SK-N-SH (cell line): ENCODE data around the gene PRDM10. TPM values are rescaled to one million over a fixed set of nuclear protein-coding genes. Genes with fewer than 3 reads are reported as not detected.

Experiments used
- CTCF ChIA-PET: fragments of 300-600, 350-600 bp; formaldehyde crosslinking; extraction: SDS; loops from one replicate; lab custom pipeline; 2021; lab: Yijun Ruan, JAX
- POLR2A ChIA-PET: fragments of 350-600 bp; sonication (Branson Sonifier 250); formaldehyde crosslinking; extraction: SDS; loops from one replicate; lab custom pipeline; 2020; ENCODE audit warnings: antibody characterized with exemption, inconsistent platforms; lab: Yijun Ruan, JAX
- DNase-seq: peaks from one replicate; pipeline ENCODE4 v3.0.0; 2012
- H2AFZ ChIP-seq: fragments of 200-600 bp; sonication (generic); 2 replicates; pipeline ENCODE4 v1.8.1; 2016; ENCODE audit warnings: antibody characterized with exemption, mild to moderate bottlenecking, low read depth
- H3F3A ChIP-seq: fragments of 200-600 bp; sonication (generic); replicated peaks from 2 replicates; pipeline ENCODE3; 2016; ENCODE audit warnings: antibody characterized with exemption, mild to moderate bottlenecking; ENCODE audit not compliant: insufficient read depth
- H3K27ac ChIP-seq, 2 experiments: fragments of 200-500 bp in 1 of 2; fragments of 200-600 bp in 1 of 2; sonication (Bioruptor generic) in 1 of 2; sonication (generic), shearing (Covaris generic) in 1 of 2; 2 replicates each; pipeline versions ENCODE4 v1.5.1 to v1.6.1; 2014 to 2016; ENCODE audit warnings: low read depth in 2 of 2, inconsistent platforms in 1 of 2, low read length in 1 of 2, mild to moderate bottlenecking in 1 of 2, mixed read lengths in 1 of 2
- H3K27me3 ChIP-seq: fragments of 200-600 bp; sonication (generic), shearing (Covaris generic); 2 replicates; pipeline ENCODE4 v1.6.1; 2016; ENCODE audit warnings: mixed run types; ENCODE audit not compliant: insufficient read depth
- H3K36me3 ChIP-seq, 2 experiments: fragments of 200-500 bp in 1 of 2; fragments of 200-600 bp in 1 of 2; sonication (Bioruptor generic) in 1 of 2; sonication (generic) in 1 of 2; replicated peaks in 1 of 2; 2 replicates each; pipeline versions ENCODE3 to v1.5.1; 2014 to 2016; ENCODE audit warnings: low read length in 1 of 2, mild to moderate bottlenecking in 1 of 2; ENCODE audit not compliant: insufficient read depth in 2 of 2, control insufficient read depth in 1 of 2
- H3K4me1 ChIP-seq, 2 experiments: fragments of 200-500 bp in 1 of 2; fragments of 200-600 bp in 1 of 2; sonication (Bioruptor generic) in 1 of 2; sonication (generic), shearing (Covaris generic) in 1 of 2; 2 replicates each; pipeline versions ENCODE4 v1.5.1 to v1.6.1; 2014 to 2016; ENCODE audit warnings: low read depth in 1 of 2, low read length in 1 of 2, mixed run types in 1 of 2; ENCODE audit not compliant: insufficient read depth in 2 of 2, control insufficient read depth in 1 of 2
- H3K4me2 ChIP-seq: fragments of 200-600 bp; sonication (generic), shearing (Covaris generic); 2 replicates; pipeline ENCODE4 v1.6.1; 2017; ENCODE audit warnings: mixed run types
- H3K4me3 ChIP-seq, 2 experiments: fragments of 200-500 bp in 1 of 2; fragments of 200-600 bp in 1 of 2; sonication (Bioruptor generic) in 1 of 2; sonication (generic), shearing (Covaris generic) in 1 of 2; 2 replicates each; pipeline versions ENCODE4 v1.5.1 to v1.8.1; 2014 to 2016; ENCODE audit warnings: low read depth in 2 of 2, inconsistent platforms in 1 of 2, low read length in 1 of 2, mild to moderate bottlenecking in 1 of 2, mixed read lengths in 1 of 2, moderate library complexity in 1 of 2
- H3K79me2 ChIP-seq: fragments of 200-600 bp; sonication (generic); 2 replicates; pipeline ENCODE4 v1.8.1; 2017; ENCODE audit warnings: mild to moderate bottlenecking; ENCODE audit not compliant: insufficient read depth
- H3K9ac ChIP-seq: fragments of 200-600 bp; sonication (generic); 2 replicates; pipeline ENCODE4 v1.6.1; 2017; ENCODE audit warnings: mixed run types
- H3K9me2 ChIP-seq: fragments of 200-600 bp; sonication (generic); 2 replicates; pipeline ENCODE4 v1.6.1; 2017; ENCODE audit warnings: mixed run types
- H3K9me3 ChIP-seq: fragments of 200-600 bp; sonication (generic); 2 replicates; pipeline ENCODE4 v1.6.1; 2017; ENCODE audit warnings: mixed run types, mild to moderate bottlenecking, moderate library complexity
- H4K20me1 ChIP-seq: fragments of 200-600 bp; sonication (generic); 2 replicates; pipeline ENCODE4 v1.6.1; 2017; ENCODE audit warnings: mild to moderate bottlenecking, mixed run types; ENCODE audit not compliant: insufficient read depth
- CTCF ChIP-seq: fragments of 200-600 bp; sonication (generic); IDR thresholded peaks from 2 replicates; pipeline ENCODE4 v1.6.1; 2017; ENCODE audit warnings: antibody characterized with exemption, mild to moderate bottlenecking, moderate library complexity
- GABPA ChIP-seq: IDR thresholded peaks from 2 replicates; pipeline ENCODE4 v1.4.0; 2012; ENCODE audit warnings: low read depth, mild to moderate bottlenecking
- REST ChIP-seq: IDR thresholded peaks from 2 replicates; pipeline ENCODE4 v1.6.1; 2012; ENCODE audit warnings: mild to moderate bottlenecking, low read depth, low read length, moderate library complexity
- WGBS: methylation state at CpG from one replicate; pipeline ENCODE4 v1.1.6; 2017; ENCODE audit warnings: low lambda C conversion rate; 5-methylcytosine and 5-hydroxymethylcytosine counted together
- polyA plus RNA-seq, 3 experiments: library from polyadenylated mRNA; depleted of rRNA; stranded (reverse); fragments of >200 nt; gene quantifications; 2 replicates each; pipeline ENCODE4 v1.2.3, GENCODE V29; 2012
- TF ChIP-seq, protein P1 (sequence below): IDR thresholded peaks from 2 replicates; pipeline ENCODE4 v1.4.0; 2012; ENCODE audit warnings: low read depth, borderline replicate concordance

Gene PRDM10
- polyA plus RNA-seq, 1 of the 3 experiments (the other 2 are of a cell fraction) = 1.9 TPM

- no peak overlapping the region for H2AFZ ChIP-seq
- peaks cover 0 to 2% of the 10 kb centered on the region in 2 experiments; a peak in 2 of 4 replicates for H3K4me1 ChIP-seq
- no peak for DNase-seq
- no peak overlapping the region for H3K4me3 ChIP-seq
- no peaks in the 10 kb centered on the region for H3K9me2 ChIP-seq
- H3K4me2 ChIP-seq = no peak overlapping the region
- no peaks in the 10 kb centered on the region for H3K79me2 ChIP-seq
- POLR2A ChIA-PET = no interaction called here
- no peaks in the 10 kb centered on the region for H3K9me3 ChIP-seq
- H3K27ac ChIP-seq = no peak overlapping the region
- no peak overlapping the region for H3K9ac ChIP-seq
- H3K36me3 ChIP-seq = no peaks in the 10 kb centered on the region
- TF ChIP-seq, protein P1, sequence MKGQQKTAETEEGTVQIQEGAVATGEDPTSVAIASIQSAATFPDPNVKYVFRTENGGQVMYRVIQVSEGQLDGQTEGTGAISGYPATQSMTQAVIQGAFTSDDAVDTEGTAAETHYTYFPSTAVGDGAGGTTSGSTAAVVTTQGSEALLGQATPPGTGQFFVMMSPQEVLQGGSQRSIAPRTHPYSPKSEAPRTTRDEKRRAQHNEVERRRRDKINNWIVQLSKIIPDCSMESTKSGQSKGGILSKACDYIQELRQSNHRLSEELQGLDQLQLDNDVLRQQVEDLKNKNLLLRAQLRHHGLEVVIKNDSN = no peak
- 91% methylated on average over 5 of the region's 5 CpGs for WGBS
- CTCF ChIA-PET = no interaction called here
- H3F3A ChIP-seq = no peaks in the 10 kb centered on the region
- H4K20me1 ChIP-seq = no peaks in the 10 kb centered on the region
- H3K27me3 ChIP-seq = no peaks in the 10 kb centered on the region
Observed at GRCh38 chr11:129973809-129974208, 28.8 kb downstream of the PRDM10 start.

DNA sequence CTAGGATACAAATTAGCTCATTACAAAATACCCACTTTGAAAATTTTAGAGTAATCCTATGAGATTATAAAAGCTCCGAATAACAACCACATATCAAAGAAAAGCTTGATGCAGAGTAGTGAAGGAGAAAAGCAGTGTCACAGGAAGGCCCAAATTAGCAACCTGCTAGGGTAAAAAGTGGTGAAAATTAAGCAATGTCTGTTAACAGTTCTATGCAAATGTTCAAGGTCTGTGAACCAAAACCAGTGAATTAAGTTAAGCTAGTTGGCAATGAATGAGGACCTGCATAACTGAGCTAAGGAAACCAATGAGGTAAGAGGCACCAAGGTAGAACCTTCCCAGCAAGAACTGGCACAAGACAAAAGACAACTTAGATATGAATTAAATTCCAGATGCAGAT is 29.6 kb downstream of the PRDM10 start:
- CTCF ChIA-PET = no interaction called here
- Histone ChIP-seq H4K20me1 (no peaks in the 10 kb centered on the region), H3K79me2 (no peaks in the 10 kb centered on the region)

More for the DNA sequence above, 29.6 kb downstream of the PRDM10 start:
- H3K4me2 ChIP-seq = no peak overlapping the region
- POLR2A ChIA-PET = no interaction called here
- WGBS = 94% methylated on average over 1 of the region's 1 CpG
- H3F3A ChIP-seq = no peaks in the 10 kb centered on the region
- DNase-seq = no peak
- H3K9ac ChIP-seq = no peak overlapping the region
- H3K4me3 ChIP-seq = no peak overlapping the region
- no peak overlapping the region for H2AFZ ChIP-seq
- no peaks in the 10 kb centered on the region for H3K36me3 ChIP-seq
- H3K9me3 ChIP-seq = no peaks in the 10 kb centered on the region
- TF ChIP-seq CTCF = no peak
- no peak for TF ChIP-seq REST
- TF ChIP-seq GABPA = no peak
- TF ChIP-seq, all 33 proteins: peak for 0
- Histone ChIP-seq H3K27me3 (no peaks in the 10 kb centered on the region), H3K27ac (no peak overlapping the region), H3K9me2 (no peaks in the 10 kb centered on the region), H3K4me1 (peaks cover 0 to 8% of the 10 kb centered on the region in 2 experiments; a peak in 2 of 4 replicates)
